Measurements from ENCODE around the gene NHLRC2.

The NHLRC2 gene

DNA sequence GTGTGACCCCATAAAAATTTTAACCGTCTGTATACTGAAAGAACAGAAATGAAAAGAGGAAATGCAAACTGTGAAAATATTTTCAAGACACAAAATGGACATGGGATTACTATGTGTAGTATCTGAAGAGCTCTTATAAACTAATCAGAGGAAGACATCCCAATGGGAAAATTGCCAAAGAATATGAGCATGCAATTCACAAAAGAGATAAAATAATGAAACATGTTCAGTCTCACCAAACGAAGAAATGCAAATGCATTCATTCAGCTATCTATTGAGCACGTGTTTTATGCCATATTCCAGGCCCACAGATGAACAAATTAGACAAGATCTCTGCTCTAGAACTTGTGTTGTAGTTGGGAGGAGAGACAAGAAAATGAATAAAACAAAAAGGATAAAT, 63.2 kb downstream of the NHLRC2 start:
- H3K27ac ChIP-seq, result no peak overlapping the region

GRCh38 chr10:113920114-113920513, 65.7 kb downstream of the NHLRC2 start:
- Histone ChIP-seq H3K4me1 (no peaks in the 10 kb centered on the region), H3K36me3 (ENCODE audit: control insufficient read depth, insufficient read depth, low read length) (no peaks in the 10 kb centered on the region), H3K79me2 (no peaks in the 10 kb centered on the region), H3K27ac (no peak overlapping the region), H3K4me3 (ENCODE audit: low read depth, low read length) (no peak overlapping the region), H3K4me2 (ENCODE audit: low read length) (no peak overlapping the region), H3K27me3 (ENCODE audit: control insufficient read depth, insufficient read depth, low read length) (no peaks in the 10 kb centered on the region), H2AFZ (no peak overlapping the region), H3K9me3 (ENCODE audit: control insufficient read depth, low read length) (no peaks in the 10 kb centered on the region), H3K9ac (no peak overlapping the region)
- no peak for TF ChIP-seq CTCF (IDR thresholded peaks at IDR 0.05)

More for the DNA sequence above, 63.2 kb downstream of the NHLRC2 start:
- no peak for TF ChIP-seq CTCF (IDR thresholded peaks at IDR 0.05)
- no peaks in the 10 kb centered on the region for H3K27me3 ChIP-seq (ENCODE audit: control insufficient read depth, insufficient read depth, low read length)
- no peak overlapping the region for H3K4me2 ChIP-seq (ENCODE audit: low read length)
- H3K4me1 ChIP-seq, result no peaks in the 10 kb centered on the region
- H3K36me3 ChIP-seq (ENCODE audit: control insufficient read depth, insufficient read depth, low read length), result no peaks in the 10 kb centered on the region
- no peak overlapping the region for H2AFZ ChIP-seq
- no peak overlapping the region for H3K4me3 ChIP-seq (ENCODE audit: low read depth, low read length)
- H3K79me2 ChIP-seq, result no peaks in the 10 kb centered on the region
- no peak overlapping the region for H3K9ac ChIP-seq
- no peaks in the 10 kb centered on the region for H3K9me3 ChIP-seq (ENCODE audit: control insufficient read depth, low read length)

DNA sequence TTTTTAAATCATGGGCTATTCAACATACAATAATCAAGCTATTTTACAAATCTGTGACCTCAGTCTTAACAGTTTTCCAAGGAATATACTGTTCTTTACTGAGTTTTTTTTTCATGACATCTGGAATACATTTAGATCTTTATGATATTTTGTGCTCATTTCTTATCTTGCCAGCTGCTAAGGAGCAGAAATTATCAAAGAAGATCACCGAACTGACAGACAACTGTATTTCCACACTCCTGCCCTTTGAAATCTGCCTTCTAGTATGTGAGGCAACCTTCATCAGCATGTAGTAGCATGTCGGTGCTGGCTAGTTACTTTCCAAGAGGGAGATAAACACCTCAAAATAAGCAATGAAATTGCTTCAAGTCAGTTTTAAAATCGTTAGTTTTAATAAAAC, 66.4 kb downstream of the NHLRC2 start:
- TF ChIP-seq CTCF (IDR thresholded peaks at IDR 0.05), result no peak
- Histone ChIP-seq H3K4me3 (ENCODE audit: low read depth, low read length) (no peak overlapping the region), H2AFZ (no peak overlapping the region)

DNA sequence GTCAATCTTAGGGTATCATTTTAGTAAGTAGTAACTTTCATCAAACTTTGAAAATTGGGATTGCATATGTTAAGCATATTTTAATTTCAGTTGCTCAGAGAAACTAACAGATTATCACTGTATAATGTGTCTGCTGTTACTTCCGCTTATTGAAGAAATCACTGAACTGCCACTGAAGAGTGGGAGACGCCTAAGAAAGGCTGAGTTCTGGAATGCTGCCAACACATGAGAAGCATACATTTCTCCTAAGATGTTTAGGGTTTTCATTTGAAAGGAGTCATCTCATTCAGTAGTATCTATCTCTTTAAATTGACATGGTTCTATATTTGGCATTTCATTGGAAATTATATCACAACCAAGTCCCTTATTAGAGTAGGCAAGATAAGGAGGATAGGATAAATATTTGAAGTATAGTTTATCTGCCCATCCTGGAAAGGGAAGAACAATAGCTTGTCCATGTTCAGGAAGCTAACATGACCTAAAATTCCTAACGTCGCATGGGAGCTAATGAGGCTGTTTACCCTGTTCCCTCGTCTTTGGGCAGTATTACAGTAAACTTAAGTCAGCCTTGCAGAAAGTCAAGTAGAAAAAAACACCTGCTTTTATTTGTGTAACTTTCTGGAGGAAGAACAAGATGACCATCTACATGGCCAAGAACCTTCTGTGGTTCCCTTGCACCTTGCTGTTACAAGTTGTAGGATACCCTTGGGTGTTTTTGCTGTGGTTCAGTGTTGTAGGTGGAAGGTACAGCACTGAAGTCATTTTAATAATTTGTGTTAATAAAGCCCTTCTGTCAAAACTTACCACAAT, 67.3 kb downstream of the NHLRC2 start:
- Histone ChIP-seq H3K9me3 (ENCODE audit: control insufficient read depth, low read length) (no peaks in the 10 kb centered on the region), H3K27ac (no peak overlapping the region), H3K27me3 (ENCODE audit: control insufficient read depth, insufficient read depth, low read length) (no peaks in the 10 kb centered on the region), H3K4me3 (ENCODE audit: low read depth, low read length) (no peak overlapping the region), H3K9ac (no peak overlapping the region), H3K4me1 (no peaks in the 10 kb centered on the region), H3K79me2 (no peaks in the 10 kb centered on the region), H2AFZ (no peak overlapping the region), H3K36me3 (ENCODE audit: control insufficient read depth, insufficient read depth, low read length) (no peaks in the 10 kb centered on the region), H3K4me2 (ENCODE audit: low read length) (no peak overlapping the region)
- TF ChIP-seq CTCF (IDR thresholded peaks at IDR 0.05), result no peak

More for the DNA sequence above, 66.4 kb downstream of the NHLRC2 start:
- no peak overlapping the region for H3K27ac ChIP-seq
- H3K27me3 ChIP-seq (ENCODE audit: control insufficient read depth, insufficient read depth, low read length), result no peaks in the 10 kb centered on the region
- no peak overlapping the region for H3K9ac ChIP-seq
- no peak overlapping the region for H3K4me2 ChIP-seq (ENCODE audit: low read length)
- no peaks in the 10 kb centered on the region for H3K9me3 ChIP-seq (ENCODE audit: control insufficient read depth, low read length)
- no peaks in the 10 kb centered on the region for H3K4me1 ChIP-seq
- H3K79me2 ChIP-seq, result no peaks in the 10 kb centered on the region
- no peaks in the 10 kb centered on the region for H3K36me3 ChIP-seq (ENCODE audit: control insufficient read depth, insufficient read depth, low read length)
